NCI-H526 treated with DMSO at 0.1 percent for 48 hours (cell line): ENCODE data around the gene ROBO3.
A peak's percentile ranks its signal among the peaks of the same experiment; 100 is the strongest.

Experiments
- DNase-seq: peaks from one replicate; lab custom pipeline; 2025; lab: John Stamatoyannopoulos, UW

The ROBO3 gene

DNA sequence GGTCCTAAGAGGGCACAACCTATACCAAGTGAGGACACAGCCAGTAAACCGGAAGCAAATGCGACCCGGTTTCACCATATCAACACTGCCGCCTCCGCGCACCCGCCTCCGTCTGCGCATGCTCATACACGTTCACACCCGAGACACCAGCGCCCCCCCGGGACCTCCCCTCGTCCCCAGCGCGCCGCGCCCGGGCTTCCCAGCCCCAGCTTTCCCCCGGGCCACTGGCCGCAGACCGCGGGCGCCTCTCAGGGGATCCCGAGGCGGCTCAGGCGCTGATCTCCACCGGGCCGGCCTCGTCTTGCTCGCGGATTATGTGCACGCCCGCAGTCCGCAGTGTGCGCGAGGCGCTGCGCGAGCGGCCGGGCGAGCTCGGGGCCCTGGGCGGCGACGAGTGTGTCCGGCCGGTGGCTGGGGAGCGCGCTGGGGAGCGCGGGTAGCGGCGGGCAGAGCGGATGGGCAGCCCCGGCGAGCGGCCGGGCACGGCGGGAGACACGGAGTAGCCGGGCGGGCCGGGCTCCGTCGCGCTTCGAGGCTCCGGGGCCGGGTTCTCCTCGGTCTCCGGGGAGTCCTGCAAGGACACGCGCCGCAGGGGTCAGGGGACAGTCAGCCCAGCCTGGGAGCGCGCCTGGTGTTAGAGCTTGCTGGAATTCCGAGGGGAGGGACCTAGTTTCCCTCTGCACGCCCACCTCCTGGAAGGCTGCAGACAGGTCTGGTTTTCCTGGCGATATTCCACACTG lies 55.8 kb downstream of the ROBO3 start:
- peak; percentile 35 for DNase-seq

DNA sequence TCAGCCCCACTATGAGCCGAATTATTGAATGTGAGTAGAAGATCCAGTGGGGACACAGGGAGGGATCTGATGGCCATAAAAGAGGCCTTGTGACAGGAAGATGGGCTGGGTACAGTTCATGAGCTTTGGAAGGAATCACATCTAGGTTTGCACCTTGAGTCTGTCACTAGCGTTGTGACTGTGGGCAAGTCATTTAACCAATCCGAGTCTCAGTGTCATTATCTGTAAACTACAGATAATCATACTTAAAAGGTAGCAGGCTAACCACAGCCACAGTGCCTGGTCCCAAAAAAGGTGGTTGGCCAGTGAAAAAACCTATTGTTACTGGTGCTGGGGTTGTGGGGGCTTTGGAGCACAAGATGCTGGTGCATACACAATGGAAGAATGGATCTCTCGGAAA lies 57.6 kb downstream of the ROBO3 start:
- no peak for DNase-seq

DNA sequence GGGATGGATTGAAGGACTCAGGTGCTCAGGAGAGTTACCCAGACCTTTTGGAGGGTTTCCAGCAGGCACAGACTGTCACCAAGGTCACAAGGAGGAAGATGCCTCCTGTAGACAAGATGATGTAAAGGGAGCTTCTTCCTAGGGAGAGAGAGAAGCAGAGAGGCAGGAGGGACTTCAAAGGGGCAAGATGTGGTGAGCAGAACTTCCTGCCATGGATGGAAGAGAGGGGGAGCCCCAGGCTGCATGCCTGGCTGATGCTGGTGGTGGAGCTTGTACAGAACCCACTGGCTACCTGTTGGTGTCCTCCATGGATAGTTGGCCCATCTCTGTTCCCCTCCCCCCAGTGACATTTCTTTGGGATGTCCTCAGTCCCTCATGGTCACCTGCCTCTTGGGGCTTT lies 58.1 kb downstream of the ROBO3 start:
- no peak for DNase-seq

DNA sequence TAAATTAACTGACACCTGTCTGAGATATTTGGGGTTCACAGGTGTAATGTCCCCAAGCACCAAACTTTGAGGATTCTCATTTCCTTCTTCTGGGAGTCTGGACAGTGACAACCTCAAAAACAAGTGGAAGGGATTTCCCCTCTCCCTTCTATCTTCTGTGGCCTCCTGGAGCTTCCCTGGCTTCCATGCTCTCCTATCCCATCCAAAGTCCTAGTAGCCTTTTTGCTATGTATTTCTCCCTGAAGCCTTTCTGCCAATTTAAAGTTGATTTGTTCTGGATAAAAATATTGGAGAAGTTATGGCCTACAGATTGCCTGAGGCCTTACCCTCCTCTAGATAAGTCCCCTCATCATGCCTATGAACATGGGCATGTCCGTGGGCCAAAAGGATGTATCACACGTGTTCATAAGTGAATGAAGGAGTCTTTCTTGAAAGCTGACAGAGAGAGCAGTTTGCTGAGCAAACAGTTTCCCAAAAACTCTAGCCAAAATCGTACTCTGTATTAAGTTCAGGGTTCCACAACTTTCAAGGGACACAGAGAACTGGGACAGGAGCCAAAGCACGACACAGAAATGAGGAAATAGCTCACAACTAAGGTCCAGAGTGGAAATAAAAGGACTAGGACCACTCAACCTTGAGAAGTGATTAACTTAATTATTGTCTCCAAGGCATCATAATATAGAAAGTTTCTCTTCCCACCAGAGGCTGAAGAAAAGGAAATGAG lies 63.9 kb downstream of the ROBO3 start:
- DNase-seq = no peak

GRCh38 chr11:124930799-124931198 lies 65.6 kb downstream of the ROBO3 start:
- DNase-seq = no peak
